ENCODE measurements around the gene RAB39B. TPM values are rescaled to one million over a fixed set of nuclear protein-coding genes. Genes with fewer than 3 reads are reported as not detected.

Gene RAB39B
- total RNA-seq, 1 donor from 2014 or later = 9.4 TPM

Other genes with a start within 250 kb of the RAB39B start
- 3.6 and 3.7 TPM in 2 replicates for gene F8, start 241.8 kb downstream of the RAB39B start, total RNA-seq
- 70.1 and 70.7 TPM in 2 replicates for gene FUNDC2, start 237.6 kb downstream of the RAB39B start, total RNA-seq
- gene CMC4, start 193.4 kb downstream of the RAB39B start, total RNA-seq = 1.9 and 4.3 TPM in 2 replicates
- gene MTCP1, start 193.4 kb downstream of the RAB39B start, total RNA-seq = 12.3 and 19.0 TPM in 2 replicates
- gene BRCC3, start 193.0 kb downstream of the RAB39B start, total RNA-seq = 29.3 and 34.9 TPM in 2 replicates
- 73.7 and 76.3 TPM in 2 replicates for gene VBP1, start 48.0 kb downstream of the RAB39B start, total RNA-seq
- 0.11 and 0.14 TPM in 2 replicates for gene CLIC2, start 70.1 kb upstream of the RAB39B start, total RNA-seq
- gene F8A2, start 117.6 kb upstream of the RAB39B start, total RNA-seq = not detected in 2 replicates
- 27.3 and 28.7 TPM in 2 replicates for gene F8A3, start 194.1 kb upstream of the RAB39B start, total RNA-seq

Data from activated T-helper 2 cell treated with anti-CD3 and anti-CD28 coated beads, Interferon-gamma antibody, Interleukin-2, Interleukin-4, amounts not matched to agents 10 μg/mL and 5 μg/mL and 100 μg/mL, durations not matched to agents 14 hours and 24 hours and 36 hours (primary cell).